H9 (cell line): Measurements from ENCODE around the gene IZUMO1. TPM values are rescaled to one million over a fixed set of nuclear protein-coding genes. Genes with fewer than 3 reads are reported as not detected.
A peak's percentile ranks its signal among the peaks of the same experiment; 100 is the strongest.

Experiments used
- DNase-seq: peaks from one replicate; pipeline ENCODE4 v3.0.0-alpha.2; 2017
- H2AFZ ChIP-seq: one replicate; pipeline ENCODE4 v1.6.1; 2013; ENCODE audit warnings: mild to moderate bottlenecking, low read length, control low read depth, moderate library complexity
- H2AK5ac ChIP-seq: 2 replicates; pipeline ENCODE4 v1.6.1; 2013; ENCODE audit warnings: low read length, control low read depth, mixed read lengths; ENCODE audit not compliant: insufficient read length
- H2BK120ac ChIP-seq: one replicate; pipeline ENCODE4 v1.6.1; 2013; ENCODE audit warnings: low read depth, mild to moderate bottlenecking, low read length, control low read depth, inconsistent platforms; ENCODE audit not compliant: poor library complexity, severe bottlenecking
- H2BK12ac ChIP-seq: 2 replicates; pipeline ENCODE4 v1.6.1; 2013; ENCODE audit warnings: low read length, control low read depth, mixed read lengths, low read depth; ENCODE audit not compliant: insufficient read length
- H2BK15ac ChIP-seq: 2 replicates; pipeline ENCODE4 v1.6.1; 2013; ENCODE audit warnings: low read depth, low read length, control low read depth
- H2BK20ac ChIP-seq: one replicate; pipeline ENCODE4 v1.6.1; 2013; ENCODE audit warnings: low read depth, mild to moderate bottlenecking, low read length, control low read depth, inconsistent platforms; ENCODE audit not compliant: poor library complexity, severe bottlenecking
- H2BK5ac ChIP-seq: 2 replicates; pipeline ENCODE4 v1.6.1; 2013; ENCODE audit warnings: low read length, control low read depth, mixed read lengths; ENCODE audit not compliant: insufficient read length
- H3K14ac ChIP-seq: 2 replicates; pipeline ENCODE4 v1.6.1; 2013; ENCODE audit warnings: low read length, control low read depth; ENCODE audit not compliant: insufficient read depth
- H3K18ac ChIP-seq: 2 replicates; pipeline ENCODE4 v1.6.1; 2013; ENCODE audit warnings: low read depth, mild to moderate bottlenecking, mixed read lengths, low read length, control low read depth; ENCODE audit not compliant: insufficient read length
- H3K23ac ChIP-seq: 2 replicates; pipeline ENCODE4 v1.6.1; 2013; ENCODE audit warnings: low read length, control low read depth, mixed read lengths, low read depth; ENCODE audit not compliant: insufficient read length
- H3K23me2 ChIP-seq: 2 replicates; pipeline ENCODE4 v1.6.1; 2013; ENCODE audit warnings: low read depth, mild to moderate bottlenecking, mixed read lengths, low read length, control low read depth; ENCODE audit not compliant: insufficient read length, poor library complexity, severe bottlenecking
- H3K27ac ChIP-seq: 2 replicates; pipeline ENCODE4 v1.5.1; 2013; ENCODE audit warnings: low read length, control low read depth, mixed read lengths, low read depth; ENCODE audit not compliant: insufficient read length
- H3K27me3 ChIP-seq: 2 replicates; pipeline ENCODE4 v1.6.1; 2013; ENCODE audit warnings: low read length, control low read depth, inconsistent platforms; ENCODE audit not compliant: insufficient read depth
- H3K4ac ChIP-seq: 2 replicates; pipeline ENCODE4 v1.6.1; 2013; ENCODE audit warnings: low read depth, mild to moderate bottlenecking, control low read depth, inconsistent platforms, low read length, moderate library complexity
- H3K4me1 ChIP-seq: 2 replicates; pipeline ENCODE4 v1.6.1; 2013; ENCODE audit warnings: low read length, control low read depth, inconsistent platforms; ENCODE audit not compliant: insufficient read depth
- H3K4me2 ChIP-seq: 2 replicates; pipeline ENCODE4 v1.6.1; 2013; ENCODE audit warnings: low read length, control low read depth, mixed read lengths; ENCODE audit not compliant: insufficient read length, insufficient read depth
- H3K56ac ChIP-seq: 2 replicates; pipeline ENCODE4 v1.6.1; 2013; ENCODE audit warnings: low read depth, mild to moderate bottlenecking, mixed read lengths, low read length, control low read depth; ENCODE audit not compliant: insufficient read length
- H3K79me1 ChIP-seq: 2 replicates; pipeline ENCODE4 v1.6.1; 2013; ENCODE audit warnings: low read depth, mild to moderate bottlenecking, moderate library complexity, low read length, control low read depth, inconsistent platforms; ENCODE audit not compliant: insufficient read depth, poor library complexity, severe bottlenecking
- H3K79me2 ChIP-seq: 2 replicates; pipeline ENCODE4 v1.6.1; 2013; ENCODE audit warnings: low read length, control low read depth, inconsistent platforms; ENCODE audit not compliant: insufficient read depth
- H3K9ac ChIP-seq: 2 replicates; pipeline ENCODE4 v1.6.1; 2013; ENCODE audit warnings: low read length, control low read depth, mixed read lengths; ENCODE audit not compliant: insufficient read length; ENCODE audit errors: extremely low read depth
- H3K9me3 ChIP-seq: one replicate; pipeline ENCODE4 v1.6.1; 2013; ENCODE audit warnings: low read depth, low read length, inconsistent platforms; ENCODE audit not compliant: control insufficient read depth
- H3T11ph ChIP-seq: one replicate; pipeline ENCODE4 v1.6.1; 2013; ENCODE audit warnings: mild to moderate bottlenecking, low read length, control low read depth, inconsistent platforms
- H4K20me1 ChIP-seq: one replicate; pipeline ENCODE4 v1.6.1; 2013; ENCODE audit not compliant: control insufficient read depth, insufficient read length, insufficient read depth
- H4K5ac ChIP-seq: 2 replicates; pipeline ENCODE4 v1.6.1; 2013; ENCODE audit warnings: low read depth, mild to moderate bottlenecking, mixed read lengths, low read length, control low read depth; ENCODE audit not compliant: insufficient read length
- H4K8ac ChIP-seq: replicated peaks from 2 replicates; pipeline ENCODE4 v1.6.1; 2013; ENCODE audit warnings: low read length, control low read depth, mixed read lengths, low read depth; ENCODE audit not compliant: insufficient read length
- H4K91ac ChIP-seq: 2 replicates; pipeline ENCODE4 v1.6.1; 2013; ENCODE audit warnings: low read depth, mild to moderate bottlenecking, moderate library complexity, mixed read lengths, low read length, control low read depth; ENCODE audit not compliant: insufficient read length
- H3K27ac Mint-ChIP-seq, 3 experiments: 2 replicates in 2 of 3; 3 replicates in 1 of 3; pipeline ENCODE4 v1.8.0; 2020 to 2021; ENCODE audit warnings: mixed read lengths in 3 of 3, mild to moderate bottlenecking in 1 of 3, moderate library complexity in 1 of 3
- H3K27me3 Mint-ChIP-seq: 2 replicates; pipeline ENCODE4 v1.8.0; 2021; ENCODE audit warnings: low read depth, mild to moderate bottlenecking, moderate library complexity, mixed read lengths
- H3K36me3 Mint-ChIP-seq, 3 experiments: 2 replicates in 2 of 3; 3 replicates in 1 of 3; pipeline ENCODE4 v1.8.0; 2020 to 2021; ENCODE audit warnings: low read depth in 3 of 3, mixed read lengths in 3 of 3; ENCODE audit not compliant: insufficient read depth in 1 of 3
- H3K4me1 Mint-ChIP-seq, 2 experiments: 2 replicates each; pipeline ENCODE4 v1.8.0; 2020; ENCODE audit warnings: mixed read lengths in 2 of 2
- H3K4me3 Mint-ChIP-seq, 2 experiments: 2 replicates in 1 of 2; 3 replicates in 1 of 2; pipeline ENCODE4 v1.8.0; 2020 to 2021; ENCODE audit warnings: mild to moderate bottlenecking in 2 of 2, mixed read lengths in 2 of 2, moderate library complexity in 1 of 2
- H3K9me3 Mint-ChIP-seq, 2 experiments: 2 replicates in 1 of 2; 3 replicates in 1 of 2; pipeline ENCODE4 v1.8.0; 2020; ENCODE audit warnings: mild to moderate bottlenecking in 2 of 2, mixed read lengths in 2 of 2, moderate library complexity in 1 of 2
- WGBS: extraction: QIAGEN DNeasy Blood & Tissue Kit; methylation state at CpG from one replicate; pipeline ENCODE4 v1.1.7; 2013; ENCODE audit warnings: missing lambda C conversion rate, low lambda C conversion rate, mixed read lengths; ENCODE audit not compliant: insufficient read length; ENCODE audit errors: extremely low coverage; 5-methylcytosine and 5-hydroxymethylcytosine counted together
- total RNA-seq: library from RNA; stranded (reverse); gene quantifications from 2 replicates; pipeline ENCODE4 v1.2.1, GENCODE V29; 2021
- TF ChIP-seq, protein P1 (sequence below): fragments of 200-600 bp; sonication (generic); conservative IDR thresholded peaks from 3 replicates; pipeline ENCODE4 v1.8.0; 2021; ENCODE audit warnings: antibody characterized with exemption, mild to moderate bottlenecking

Gene IZUMO1
- total RNA-seq, 1 experiment from 2014 or later = 3.7 TPM

DNA sequence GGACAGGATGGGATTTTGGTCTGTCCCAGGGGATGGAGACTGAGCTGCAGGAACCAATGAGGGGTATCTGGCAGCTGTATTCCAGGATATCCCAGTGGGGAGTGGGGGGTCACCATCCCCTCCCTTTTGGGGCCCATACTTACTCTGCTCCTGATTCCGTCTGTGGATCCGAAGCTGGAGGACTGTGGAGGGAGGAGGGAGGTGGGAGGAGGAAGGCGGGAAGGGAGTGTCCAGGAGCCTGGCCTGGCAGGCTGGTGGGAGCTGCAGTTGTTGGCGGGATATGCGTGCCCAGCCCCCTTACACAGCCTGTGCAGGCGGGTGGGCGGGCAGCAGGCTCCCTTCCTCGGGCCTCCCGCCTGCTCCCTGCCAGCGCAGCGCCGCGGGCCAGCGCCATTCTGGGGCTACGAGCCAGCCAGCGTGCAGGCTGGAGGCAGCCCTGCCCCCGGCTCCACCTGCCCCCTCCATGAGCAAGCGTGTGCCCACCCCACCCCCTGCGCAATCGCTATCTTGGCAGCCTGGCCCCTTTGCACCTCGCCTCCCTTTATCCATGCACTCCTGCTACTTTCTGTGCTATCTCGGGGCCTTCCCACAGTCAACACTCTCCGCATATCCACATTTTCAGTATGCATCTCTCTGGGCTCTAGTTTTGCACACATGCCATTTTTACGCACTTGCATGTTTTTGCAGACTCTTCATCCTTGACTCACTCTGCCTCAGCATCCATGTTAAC is 30.0 kb downstream of the IZUMO1 start:
- Histone ChIP-seq H2AFZ (no peak overlapping the region), H3K79me1 (no peaks in the 10 kb centered on the region), H3K9ac (no peak overlapping the region), H3K4ac (no peak overlapping the region), H3K79me2 (no peaks in the 10 kb centered on the region), H3K4me2 (peak overlapping the region; percentile 36), H3K14ac (no peak overlapping the region), H4K5ac (no peak overlapping the region), H3T11ph (no peak overlapping the region), H2BK20ac (no peak overlapping the region), H2BK15ac (no peak overlapping the region), H3K56ac (no peak overlapping the region), H2BK12ac (no peak overlapping the region), H4K8ac (no peak overlapping the region), H2BK5ac (no peak overlapping the region), H3K9me3 (no peaks in the 10 kb centered on the region), H4K20me1 (no peaks in the 10 kb centered on the region), H3K18ac (no peak overlapping the region), H2AK5ac (no peak overlapping the region), H3K23me2 (peaks cover 8% of the 10 kb centered on the region), H4K91ac (no peak overlapping the region), H3K27me3 (no peaks in the 10 kb centered on the region), H3K23ac (no peak overlapping the region), H2BK120ac (no peak overlapping the region), H3K27ac (no peak overlapping the region), H3K4me1 (no peaks in the 10 kb centered on the region; the same call in 1 of the 2 replicates)
- peaks cover 38 to 55% of the 10 kb centered on the region in 2 experiments for H3K4me1 Mint-ChIP-seq
- TF ChIP-seq, protein P1, sequence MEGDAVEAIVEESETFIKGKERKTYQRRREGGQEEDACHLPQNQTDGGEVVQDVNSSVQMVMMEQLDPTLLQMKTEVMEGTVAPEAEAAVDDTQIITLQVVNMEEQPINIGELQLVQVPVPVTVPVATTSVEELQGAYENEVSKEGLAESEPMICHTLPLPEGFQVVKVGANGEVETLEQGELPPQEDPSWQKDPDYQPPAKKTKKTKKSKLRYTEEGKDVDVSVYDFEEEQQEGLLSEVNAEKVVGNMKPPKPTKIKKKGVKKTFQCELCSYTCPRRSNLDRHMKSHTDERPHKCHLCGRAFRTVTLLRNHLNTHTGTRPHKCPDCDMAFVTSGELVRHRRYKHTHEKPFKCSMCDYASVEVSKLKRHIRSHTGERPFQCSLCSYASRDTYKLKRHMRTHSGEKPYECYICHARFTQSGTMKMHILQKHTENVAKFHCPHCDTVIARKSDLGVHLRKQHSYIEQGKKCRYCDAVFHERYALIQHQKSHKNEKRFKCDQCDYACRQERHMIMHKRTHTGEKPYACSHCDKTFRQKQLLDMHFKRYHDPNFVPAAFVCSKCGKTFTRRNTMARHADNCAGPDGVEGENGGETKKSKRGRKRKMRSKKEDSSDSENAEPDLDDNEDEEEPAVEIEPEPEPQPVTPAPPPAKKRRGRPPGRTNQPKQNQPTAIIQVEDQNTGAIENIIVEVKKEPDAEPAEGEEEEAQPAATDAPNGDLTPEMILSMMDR = no peak
- H3K27me3 Mint-ChIP-seq = peaks cover 2% of the 10 kb centered on the region; the same call in 1 of the 2 replicates
- peak; percentile 48 for DNase-seq
- no peaks in the 10 kb centered on the region for H3K9me3 Mint-ChIP-seq
- H3K27ac Mint-ChIP-seq = peak overlapping the region in 1 of 3 experiments; percentile 55; a peak in 2 of 7 replicates
- no CpG with 5 or more reads among the region's 24 CpGs for WGBS
- H3K36me3 Mint-ChIP-seq = 0 out of 7 replicates have a peak, but pooled peaks cover 0 to 4% (median 0%) of the 10 kb centered on the region in 3 experiments
- peak overlapping the region; percentile 25 to 69; a peak in 4 of 5 replicates for H3K4me3 Mint-ChIP-seq
